ENCODE results near the gene GSS.

GSS gene

GRCh38 chr20:34946661-34947060 is 8.9 kb downstream of the GSS start:
- DNase-seq (ENCODE audit: low spot score) = no peak

DNA sequence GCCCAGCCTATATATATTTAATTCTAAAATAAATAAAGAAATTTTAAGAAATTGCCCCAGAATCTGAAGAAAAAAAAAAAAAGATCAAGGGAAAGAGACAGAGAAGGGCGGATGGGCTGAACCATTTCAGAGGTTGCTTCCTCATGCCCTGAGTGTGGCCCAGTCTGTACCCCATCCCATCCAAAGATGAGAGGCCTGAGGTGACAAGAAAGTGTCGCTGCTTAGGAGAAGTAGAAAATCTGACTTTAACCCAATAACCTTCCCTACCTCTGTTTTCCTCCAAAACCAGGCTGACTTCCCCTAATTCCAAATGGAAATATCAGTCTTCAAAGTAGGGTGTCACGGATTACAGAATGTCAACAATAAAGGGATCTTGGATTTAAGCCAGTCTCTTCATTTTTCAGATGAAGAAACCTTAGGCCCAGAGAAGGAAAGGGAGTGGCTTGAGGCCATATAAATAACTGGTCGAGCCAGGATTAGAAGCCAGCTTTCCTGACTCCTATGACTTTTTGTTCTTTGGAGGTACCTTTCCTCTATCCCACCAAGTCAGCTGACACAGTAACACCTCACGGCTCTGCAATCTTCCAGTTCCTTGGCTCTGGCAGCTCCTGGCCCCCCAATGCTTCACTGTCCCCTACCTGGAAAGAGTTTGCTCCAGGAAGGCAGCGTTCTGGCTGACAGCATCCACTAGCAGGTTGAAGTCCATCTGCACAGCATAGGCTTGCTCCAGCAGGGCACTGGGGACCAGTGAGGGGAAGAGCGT is 10.1 kb downstream of the GSS start:
- DNase-seq (ENCODE audit: low spot score) = no peak

DNA sequence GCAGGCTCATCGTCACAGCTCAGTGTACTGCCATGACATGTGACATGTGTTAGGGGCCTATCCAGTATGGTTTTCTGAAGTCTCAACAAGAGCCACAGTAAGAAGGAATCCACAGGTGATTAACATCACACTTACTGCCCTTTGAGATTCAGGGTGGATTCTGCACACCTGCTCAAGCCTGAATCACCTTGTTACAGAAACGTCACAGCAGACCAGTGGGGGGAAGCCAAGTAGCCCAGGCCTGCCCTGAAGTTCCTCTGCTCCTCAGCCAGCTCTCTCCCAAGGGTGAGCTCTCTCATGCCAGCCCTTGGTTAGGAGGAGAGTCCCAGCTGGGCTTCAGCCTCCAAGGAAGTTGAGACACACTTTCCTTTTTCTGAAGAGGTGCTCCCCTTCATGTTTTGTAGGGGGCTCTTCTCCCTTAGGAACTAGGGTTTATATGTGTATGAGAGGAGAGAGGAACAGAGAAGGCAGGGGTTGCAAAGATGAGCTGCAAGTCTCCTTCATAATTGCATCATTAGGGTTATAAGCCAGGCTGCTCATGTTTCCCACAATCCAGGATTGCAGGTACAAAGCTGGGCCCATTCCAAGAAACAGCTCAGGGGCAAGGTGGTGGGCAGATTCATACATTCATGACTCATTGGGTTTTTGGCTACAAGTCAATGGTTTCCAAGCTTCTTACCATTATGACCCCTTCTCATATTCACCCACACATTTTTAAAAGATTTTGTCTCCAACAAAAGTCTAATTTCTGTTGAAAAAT is 11.6 kb downstream of the GSS start:
- no peak for DNase-seq (ENCODE audit: low spot score)

GRCh38 chr20:34942301-34942700 is 13.3 kb downstream of the GSS start:
- no peak for DNase-seq (ENCODE audit: low spot score)

DNA sequence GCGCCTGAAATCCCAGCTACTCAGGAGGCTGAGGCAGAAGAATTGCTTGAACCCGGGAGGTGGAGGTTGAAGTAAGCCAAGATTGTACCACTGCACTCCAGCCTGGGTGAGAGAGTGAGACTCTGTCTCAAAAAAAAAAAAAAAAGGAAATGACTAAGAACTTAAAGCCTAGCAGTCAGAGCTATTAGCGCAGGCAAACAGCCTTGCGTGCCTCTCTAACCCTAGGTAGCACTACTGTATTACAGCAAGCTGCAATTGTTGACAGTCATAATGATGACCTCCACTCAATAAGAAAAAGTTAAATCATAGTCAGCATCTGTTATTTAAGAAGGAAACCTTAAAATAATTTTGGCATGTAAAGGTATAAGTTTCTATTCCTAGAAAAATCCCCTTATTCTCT is 14.4 kb downstream of the GSS start:
- no peak for DNase-seq (ENCODE audit: low spot score)

DNA sequence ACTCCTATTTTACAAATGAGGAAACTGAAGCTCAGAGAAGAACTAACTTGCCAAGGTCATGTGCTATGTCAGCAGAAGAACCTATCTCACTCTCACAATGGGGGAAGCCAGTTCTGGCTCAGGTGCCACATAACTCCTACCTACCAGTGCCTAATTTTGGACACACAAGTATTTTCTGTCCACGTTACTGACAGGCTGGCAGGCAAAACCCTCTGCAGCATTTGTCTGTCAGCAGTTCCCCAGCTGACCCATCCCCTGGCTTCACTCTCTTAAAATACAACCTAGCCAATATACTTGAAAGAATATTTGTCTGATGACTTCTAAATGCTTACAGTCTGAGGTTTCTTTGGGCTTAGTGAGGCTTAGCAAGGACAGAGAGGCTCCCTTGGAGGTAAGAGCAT is 15.5 kb downstream of the GSS start:
- no peak for DNase-seq (ENCODE audit: low spot score)

DNA sequence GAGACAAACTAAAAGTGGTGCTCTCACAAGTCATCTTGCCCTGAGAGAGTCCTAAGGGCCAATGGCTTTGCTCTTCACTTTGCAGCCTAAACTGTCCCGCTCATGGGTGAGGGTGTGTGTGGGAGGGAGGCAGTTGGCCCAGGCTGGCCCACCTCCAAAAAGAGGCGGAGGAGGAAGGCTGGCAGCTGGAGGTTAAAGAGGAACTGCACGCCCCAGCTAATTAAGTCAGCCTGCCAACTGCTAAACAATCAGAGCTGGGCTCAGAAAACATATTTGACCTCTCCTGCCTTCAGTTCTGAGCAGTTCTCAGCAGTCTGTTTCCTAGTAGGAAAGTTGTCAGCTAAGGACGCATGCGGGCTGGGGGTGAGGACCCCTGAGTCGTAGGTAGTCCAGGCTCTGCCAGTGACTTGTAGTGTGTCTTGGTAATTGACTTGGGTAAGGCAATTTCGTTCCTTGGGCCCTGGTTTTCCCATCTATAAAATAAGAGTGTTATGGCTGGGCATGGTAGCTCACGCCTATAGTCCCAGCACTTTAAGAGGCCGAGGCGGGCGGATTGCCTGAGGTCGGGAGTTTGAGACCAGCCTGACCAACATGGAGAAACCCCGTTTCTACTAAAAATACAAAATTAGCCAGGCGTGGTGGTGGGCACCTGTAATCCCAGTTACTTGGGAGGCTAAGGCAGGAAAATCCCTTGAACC is 17.0 kb downstream of the GSS start:
- peak; percentile 46 for DNase-seq (ENCODE audit: low spot score)

GRCh38 chr20:34931771-34932170 is 23.8 kb downstream of the GSS start:
- DNase-seq (ENCODE audit: low spot score) = no peak

DNA sequence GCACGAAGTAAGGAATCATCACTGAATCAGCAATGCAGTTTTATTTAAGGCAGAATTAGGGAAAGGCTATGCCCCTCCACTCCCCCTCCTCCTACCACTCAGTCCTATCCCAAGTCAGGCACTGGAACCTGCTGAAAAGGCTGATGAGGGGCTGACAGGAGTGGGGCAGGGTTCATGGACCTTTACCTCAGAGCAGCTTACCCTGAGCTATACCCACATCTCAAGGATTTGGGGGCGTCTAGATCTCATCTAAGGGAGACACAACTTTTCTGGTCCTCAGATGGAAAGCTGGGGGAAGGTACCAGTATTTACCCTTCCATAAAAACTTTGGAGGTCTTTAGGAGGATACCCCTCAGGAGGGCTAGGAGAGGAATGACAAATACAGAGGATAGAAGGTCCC is 27.2 kb downstream of the GSS start:
- no peak for DNase-seq (ENCODE audit: low spot score)

DNA sequence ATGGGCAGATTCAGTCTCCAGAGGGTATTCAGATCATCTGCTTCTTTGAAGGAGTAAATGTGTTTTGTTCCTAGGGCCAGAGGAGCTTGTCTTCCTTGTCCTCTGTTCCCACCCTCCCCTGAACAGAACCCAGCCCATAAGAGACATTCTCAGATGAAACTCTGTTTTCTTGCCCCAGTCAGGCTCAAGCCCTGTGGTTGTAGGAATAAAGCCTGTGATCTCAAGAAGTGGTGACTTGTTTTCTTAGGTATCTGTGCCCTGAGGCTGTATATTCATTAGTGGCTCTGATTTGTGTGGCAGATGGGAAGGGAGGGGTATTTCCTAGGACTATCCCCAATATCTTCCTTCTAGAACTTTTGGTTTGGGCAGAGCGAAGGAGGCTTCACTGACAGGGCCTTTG is 27.9 kb downstream of the GSS start:
- no peak for DNase-seq (ENCODE audit: low spot score)

- DNase-seq (ENCODE audit: low spot score) = no peak
Measured at GRCh38 chr20:34926581-34926980, 29.0 kb downstream of the GSS start.

- DNase-seq (ENCODE audit: low spot score) = no peak
Measured at GRCh38 chr20:34925981-34926380, 29.6 kb downstream of the GSS start.

- DNase-seq (ENCODE audit: low spot score) = no peak
Measured at GRCh38 chr20:34925341-34925740, 30.3 kb downstream of the GSS start.

DNA sequence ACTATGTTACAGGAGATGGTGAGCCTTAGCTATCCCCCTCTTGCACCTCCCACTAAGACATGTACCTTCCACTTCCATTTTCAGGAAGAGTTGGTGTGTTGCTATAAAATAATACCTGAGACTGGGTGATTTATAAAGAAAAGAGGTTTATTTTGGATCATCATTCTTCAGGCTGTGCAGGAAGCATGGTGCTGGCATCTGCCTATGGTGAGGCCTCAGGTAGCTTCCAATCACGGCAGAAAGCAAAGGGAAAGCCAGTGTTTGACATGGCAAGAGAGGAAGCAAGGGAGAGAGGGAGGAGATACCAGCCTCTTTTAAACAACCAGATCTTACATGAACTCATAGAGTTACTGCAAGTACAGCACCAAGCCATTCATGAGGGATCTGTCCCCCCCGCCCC is 32.2 kb downstream of the GSS start:
- DNase-seq (ENCODE audit: low spot score) = no peak

GRCh38 chr20:34922654-34923381 is 32.8 kb downstream of the GSS start:
- no peak for DNase-seq (ENCODE audit: low spot score)

GRCh38 chr20:34921436-34921835 is 34.2 kb downstream of the GSS start:
- no peak for DNase-seq (ENCODE audit: low spot score)

DNA sequence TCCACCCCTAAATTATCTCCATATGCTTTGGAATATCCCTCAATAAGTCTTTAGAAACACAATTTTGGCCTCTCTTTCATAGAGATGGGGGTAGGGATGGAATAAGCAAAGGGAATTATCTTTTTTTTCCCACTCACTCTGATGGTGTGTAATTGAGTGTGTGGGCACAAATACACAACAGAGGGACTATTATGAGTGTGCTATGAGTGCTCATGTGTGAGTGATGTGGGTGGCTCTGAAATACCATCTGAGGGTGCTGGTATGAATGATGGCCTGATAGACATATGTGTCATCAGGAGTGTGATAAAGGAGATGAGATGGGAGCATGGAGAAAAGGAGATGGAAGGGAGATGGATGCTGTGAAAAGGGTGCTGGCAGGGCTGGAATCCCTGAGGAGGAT is 35.6 kb downstream of the GSS start:
- DNase-seq (ENCODE audit: low spot score) = no peak

GRCh38 chr20:34916774-34917354 is 38.7 kb downstream of the GSS start:
- DNase-seq (ENCODE audit: low spot score) = no peak

DNA sequence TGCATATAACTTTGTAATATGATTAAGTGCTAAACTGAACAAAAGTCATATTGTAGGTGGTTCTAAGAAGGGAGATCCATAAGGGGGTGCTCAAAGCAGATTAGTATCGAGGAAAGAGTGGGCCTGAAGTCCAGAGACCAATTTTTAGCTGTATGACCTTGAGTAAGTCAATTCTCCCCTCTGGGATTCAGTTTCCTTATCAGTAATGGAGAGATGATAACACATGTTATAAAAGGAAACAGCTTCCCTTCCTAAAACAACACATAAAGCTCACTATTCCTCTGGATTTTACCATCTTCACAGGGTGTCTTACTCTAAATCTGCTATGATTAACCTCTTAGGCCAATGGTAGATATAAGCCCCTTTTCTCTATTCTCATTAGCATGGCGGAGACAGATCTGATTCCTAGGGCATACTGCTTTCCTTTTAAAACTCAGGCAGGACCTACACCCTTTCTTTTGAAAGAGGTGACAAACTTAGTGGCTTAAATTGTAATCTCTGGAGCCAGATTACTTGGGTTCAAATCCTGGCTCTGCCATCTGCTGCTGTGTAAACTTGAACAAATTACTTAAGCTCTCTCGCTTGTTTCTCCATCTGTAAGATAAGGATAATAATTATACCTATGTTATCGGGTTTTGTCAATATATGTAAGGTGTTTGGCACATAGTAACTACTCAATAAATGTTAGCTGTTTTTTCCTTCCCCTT is 39.7 kb downstream of the GSS start:
- no peak for DNase-seq (ENCODE audit: low spot score)

DNA sequence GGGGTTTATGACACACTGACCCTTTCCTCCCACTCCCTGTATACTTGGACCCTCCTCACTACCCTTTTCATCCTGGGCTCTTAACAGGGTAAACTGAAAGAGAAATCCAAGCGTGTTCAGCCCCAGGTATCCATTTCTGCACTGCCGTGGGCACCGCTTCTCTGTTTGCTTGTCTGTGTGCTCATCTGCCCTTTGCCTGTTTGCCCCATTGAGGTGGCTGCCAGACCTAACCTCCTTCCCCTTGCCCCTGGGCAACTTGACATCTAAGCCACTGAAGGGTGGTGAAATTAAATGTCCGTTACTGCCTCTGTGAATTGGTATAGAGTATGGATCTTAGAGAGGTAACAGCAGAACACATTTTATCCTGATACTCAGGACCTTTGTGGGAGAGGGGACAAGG is 40.5 kb downstream of the GSS start:
- DNase-seq (ENCODE audit: low spot score) = no peak
